ENCODE results near the gene ZSCAN25.
"Not testable (repeated sequence)": the region's sequence is repeated elsewhere in the genome, so short reads cannot be mapped to it uniquely, and the experiment has no call there.

Gene ZSCAN25

GRCh38 chr7:99652671-99653070 is 35.9 kb downstream of the ZSCAN25 start:
- DNase-seq, result no peak

GRCh38 chr7:99653269-99653668 is 36.5 kb downstream of the ZSCAN25 start:
- DNase-seq, result not testable (repeated sequence)

- no peak for DNase-seq
Observed at GRCh38 chr7:99653754-99654153, 37.0 kb downstream of the ZSCAN25 start.

GRCh38 chr7:99654626-99655025 is 37.9 kb downstream of the ZSCAN25 start:
- not testable (repeated sequence) for DNase-seq

- not testable (repeated sequence) for DNase-seq
Observed at GRCh38 chr7:99657879-99658278, 41.1 kb downstream of the ZSCAN25 start.

GRCh38 chr7:99665312-99666012 is 48.7 kb downstream of the ZSCAN25 start:
- DNase-seq, result no peak

- DNase-seq, result no peak
Observed at GRCh38 chr7:99666013-99666395, 49.3 kb downstream of the ZSCAN25 start.

- no peak for DNase-seq
Observed at GRCh38 chr7:99667179-99667578, 50.4 kb downstream of the ZSCAN25 start.

GRCh38 chr7:99668541-99668940 is 51.8 kb downstream of the ZSCAN25 start:
- DNase-seq, result no peak

GRCh38 chr7:99669782-99670181 is 53.0 kb downstream of the ZSCAN25 start:
- DNase-seq, result no peak

GRCh38 chr7:99672573-99672972 is 55.8 kb downstream of the ZSCAN25 start:
- no peak for DNase-seq

GRCh38 chr7:99674995-99675742 is 58.4 kb downstream of the ZSCAN25 start:
- DNase-seq, result no peak

- DNase-seq, result no peak
Observed at GRCh38 chr7:99677013-99677647, 60.4 kb downstream of the ZSCAN25 start.

- DNase-seq, result no peak
Observed at GRCh38 chr7:99677648-99678045, 60.9 kb downstream of the ZSCAN25 start.

- no peak for DNase-seq
Observed at GRCh38 chr7:99679032-99679399, 62.3 kb downstream of the ZSCAN25 start.

- DNase-seq, result no peak
Observed at GRCh38 chr7:99679400-99680191, 62.9 kb downstream of the ZSCAN25 start, which contains the start of gene CYP3A5. Gene CYP3A5, minus strand, starts transcription at chr7:99679996. Its CDS starts 100 bp downstream, at chr7:99679896.
